Measurements from ENCODE around the gene LDLRAD4.

DNA sequence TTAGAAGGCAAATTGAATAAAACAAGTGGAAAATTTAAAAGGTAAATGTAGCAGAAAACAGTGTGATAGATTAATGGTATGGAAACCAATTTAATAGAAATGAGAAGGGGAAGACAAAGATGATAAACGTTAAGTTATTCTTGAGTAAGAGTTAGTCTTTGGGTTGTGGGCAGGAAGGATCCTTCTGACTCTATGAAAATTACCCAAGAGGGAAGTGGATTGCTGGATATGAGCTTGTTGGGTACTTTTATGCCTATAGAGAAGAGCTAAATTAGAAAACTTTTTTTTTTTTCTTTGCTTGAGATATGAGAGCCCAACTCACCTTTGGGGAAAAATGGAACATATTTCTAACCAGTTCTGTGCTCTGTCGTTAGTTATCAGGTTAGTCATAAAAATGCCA lies 144.0 kb downstream of the LDLRAD4 start:
- TF ChIP-seq, protein P1, sequence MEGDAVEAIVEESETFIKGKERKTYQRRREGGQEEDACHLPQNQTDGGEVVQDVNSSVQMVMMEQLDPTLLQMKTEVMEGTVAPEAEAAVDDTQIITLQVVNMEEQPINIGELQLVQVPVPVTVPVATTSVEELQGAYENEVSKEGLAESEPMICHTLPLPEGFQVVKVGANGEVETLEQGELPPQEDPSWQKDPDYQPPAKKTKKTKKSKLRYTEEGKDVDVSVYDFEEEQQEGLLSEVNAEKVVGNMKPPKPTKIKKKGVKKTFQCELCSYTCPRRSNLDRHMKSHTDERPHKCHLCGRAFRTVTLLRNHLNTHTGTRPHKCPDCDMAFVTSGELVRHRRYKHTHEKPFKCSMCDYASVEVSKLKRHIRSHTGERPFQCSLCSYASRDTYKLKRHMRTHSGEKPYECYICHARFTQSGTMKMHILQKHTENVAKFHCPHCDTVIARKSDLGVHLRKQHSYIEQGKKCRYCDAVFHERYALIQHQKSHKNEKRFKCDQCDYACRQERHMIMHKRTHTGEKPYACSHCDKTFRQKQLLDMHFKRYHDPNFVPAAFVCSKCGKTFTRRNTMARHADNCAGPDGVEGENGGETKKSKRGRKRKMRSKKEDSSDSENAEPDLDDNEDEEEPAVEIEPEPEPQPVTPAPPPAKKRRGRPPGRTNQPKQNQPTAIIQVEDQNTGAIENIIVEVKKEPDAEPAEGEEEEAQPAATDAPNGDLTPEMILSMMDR (conservative IDR thresholded peaks at IDR 0.05; ENCODE audit: low read depth, low read length): no peak
- TF ChIP-seq EZH2 (IDR thresholded peaks at IDR 0.05; ENCODE audit: borderline replicate concordance, low read depth, low read length, poor library complexity, severe bottlenecking): no peak

Measured in A673 (cell line).